Right lung (tissue), 5 donors: ENCODE measurements around the gene LCE3B. TPM values are rescaled to one million over a fixed set of nuclear protein-coding genes. Genes with fewer than 3 reads are reported as not detected.

Source experiments
- DNase-seq, 2 donors: peaks; one replicate each; pipeline ENCODE4 v3.0.0-alpha.2; 2013
- polyA plus RNA-seq, 5 donors: library from polyadenylated mRNA; unstranded; fragments of 120-200 nt; gene quantifications; one replicate each; pipeline versions ENCODE4 v1.2.1 to v1.2.3, GENCODE V29; 2013; ENCODE audit warnings: inconsistent platforms in 1 of 5, low replicate concordance in 1 of 5; ENCODE audit not compliant: insufficient read length in 5 of 5, insufficient read depth in 1 of 5

Gene LCE3B
- polyA plus RNA-seq, 5 donors = not detected

GRCh38 chr1:152657677-152658076, 44.1 kb downstream of the LCE3B start:
- no peak for DNase-seq

- no peak for DNase-seq
Measured at GRCh38 chr1:152658649-152659048, 45.0 kb downstream of the LCE3B start.

GRCh38 chr1:152663098-152663497, 49.5 kb downstream of the LCE3B start, which contains the start of gene LCE2D:
Gene LCE2D (plus strand): TSS chr1:152663380. CDS start chr1:152664106, 726 bp downstream.
- no peak for DNase-seq

Other genes with a start within 250 kb of the LCE3B start
- not detected for gene CRNN, start 199.5 kb upstream of the LCE3B start, polyA plus RNA-seq
- not detected for gene LCE5A, start 103.0 kb upstream of the LCE3B start, polyA plus RNA-seq
- not detected for gene CRCT1, start 99.3 kb upstream of the LCE3B start, polyA plus RNA-seq
- gene LCE3E, start 47.0 kb upstream of the LCE3B start, polyA plus RNA-seq = not detected
- not detected for gene LCE3D, start 33.3 kb upstream of the LCE3B start, polyA plus RNA-seq
- not detected for gene LCE3C, start 13.6 kb upstream of the LCE3B start, polyA plus RNA-seq
- gene LCE3A, start 9.3 kb downstream of the LCE3B start, polyA plus RNA-seq = not detected
- not detected for gene LCE2D, start 49.6 kb downstream of the LCE3B start, polyA plus RNA-seq
- gene LCE2C, start 61.5 kb downstream of the LCE3B start, polyA plus RNA-seq = not detected
- gene LCE2B, start 72.3 kb downstream of the LCE3B start, polyA plus RNA-seq = not detected
- not detected for gene LCE2A, start 84.5 kb downstream of the LCE3B start, polyA plus RNA-seq
- gene LCE4A, start 94.3 kb downstream of the LCE3B start, polyA plus RNA-seq = not detected
- gene KPRP, start 144.2 kb downstream of the LCE3B start, polyA plus RNA-seq = not detected
- gene LCE1F, start 161.3 kb downstream of the LCE3B start, polyA plus RNA-seq = not detected
- not detected for gene LCE1E, start 172.4 kb downstream of the LCE3B start, polyA plus RNA-seq
- not detected for gene LCE1D, start 182.9 kb downstream of the LCE3B start, polyA plus RNA-seq
- gene LCE1C, start 192.8 kb downstream of the LCE3B start, polyA plus RNA-seq = not detected
- not detected for gene LCE1B, start 198.2 kb downstream of the LCE3B start, polyA plus RNA-seq
- not detected for gene LCE1A, start 213.7 kb downstream of the LCE3B start, polyA plus RNA-seq
- not detected for gene LCE6A, start 229.0 kb downstream of the LCE3B start, polyA plus RNA-seq
- gene LCE7A, start 246.2 kb downstream of the LCE3B start, polyA plus RNA-seq = not detected